ENCODE results near the gene IRF1.
A peak's percentile ranks its signal among the peaks of the same experiment; 100 is the strongest.

IRF1 gene

GRCh38 chr5:132528866-132529634 is 38.5 kb upstream of the IRF1 start:
- no peak overlapping the region for H3K4me3 ChIP-seq (ENCODE audit: low read depth, low read length)
- H4K8ac ChIP-seq (ENCODE audit: low read depth, low read length), result no peak overlapping the region
- no peaks in the 10 kb centered on the region for H3K4me1 ChIP-seq (ENCODE audit: control insufficient read depth in 1 of 2, insufficient read depth in 2 of 2, low read length in 2 of 2)
- no peak overlapping the region for H3K4me2 ChIP-seq (ENCODE audit: low read length)
- no peaks in the 10 kb centered on the region for H3K36me3 ChIP-seq (ENCODE audit: control insufficient read depth in 1 of 2, insufficient read depth in 2 of 2, low read length in 2 of 2)
- no peak for DNase-seq
- H2AFZ ChIP-seq (ENCODE audit: insufficient read depth, low read length, poor library complexity), result no peak overlapping the region
- no peaks in the 10 kb centered on the region for H3K79me1 ChIP-seq (ENCODE audit: low read length)
- H2BK120ac ChIP-seq (ENCODE audit: insufficient read depth, low read length, poor library complexity), result no peak overlapping the region
- no CpG with 5 or more reads among the region's 6 CpGs for WGBS (ENCODE audit: extremely low coverage, insufficient coverage, insufficient read length)
- H4K91ac ChIP-seq (ENCODE audit: low read depth, low read length), result no peak overlapping the region
- no peak overlapping the region for H2AK5ac ChIP-seq (ENCODE audit: low read length)
- no peak overlapping the region for H3K23ac ChIP-seq (ENCODE audit: low read length)
- no peaks in the 10 kb centered on the region for H3K27me3 ChIP-seq (ENCODE audit: insufficient read depth, low read length)
- no peak overlapping the region for H3K14ac ChIP-seq (ENCODE audit: low read length)
- H3K9ac ChIP-seq (ENCODE audit: low read length), result no peak overlapping the region
- H3K27ac ChIP-seq (ENCODE audit: low read depth, low read length), result no peak overlapping the region
- H3K9me3 ChIP-seq (ENCODE audit: insufficient read depth, low read depth, low read length), result no peaks in the 10 kb centered on the region
- no peak overlapping the region for H4K12ac ChIP-seq (ENCODE audit: low read depth, low read length)
- no peaks in the 10 kb centered on the region for H3K79me2 ChIP-seq (ENCODE audit: control insufficient read depth, insufficient read depth, low read length, poor library complexity)
- H2BK12ac ChIP-seq (ENCODE audit: low read length), result no peak overlapping the region
- H3K18ac ChIP-seq (ENCODE audit: low read length), result no peak overlapping the region
- H2BK5ac ChIP-seq (ENCODE audit: low read depth, low read length, poor library complexity), result no peak overlapping the region
- H3K4ac ChIP-seq (ENCODE audit: low read depth, low read length), result no peak overlapping the region

- Histone ChIP-seq H4K12ac (ENCODE audit: low read depth, low read length) (no peak overlapping the region), H4K91ac (ENCODE audit: low read depth, low read length) (no peak overlapping the region), H3K27me3 (ENCODE audit: insufficient read depth, low read length) (no peaks in the 10 kb centered on the region), H2AK5ac (ENCODE audit: low read length) (no peak overlapping the region), H4K8ac (ENCODE audit: low read depth, low read length) (no peak overlapping the region), H3K36me3 (ENCODE audit: control insufficient read depth in 1 of 2, insufficient read depth in 2 of 2, low read length in 2 of 2) (no peaks in the 10 kb centered on the region), H3K18ac (ENCODE audit: low read length) (no peak overlapping the region), H3K79me1 (ENCODE audit: low read length) (no peaks in the 10 kb centered on the region), H3K9me3 (ENCODE audit: insufficient read depth, low read depth, low read length) (no peaks in the 10 kb centered on the region), H3K27ac (ENCODE audit: low read depth, low read length) (no peak overlapping the region), H2BK12ac (ENCODE audit: low read length) (no peak overlapping the region), H2AFZ (ENCODE audit: insufficient read depth, low read length, poor library complexity) (no peak overlapping the region), H3K79me2 (ENCODE audit: control insufficient read depth, insufficient read depth, low read length, poor library complexity) (no peaks in the 10 kb centered on the region), H3K4me2 (ENCODE audit: low read length) (no peak overlapping the region), H3K4me3 (ENCODE audit: low read depth, low read length) (no peak overlapping the region), H3K23ac (ENCODE audit: low read length) (no peak overlapping the region), H3K14ac (ENCODE audit: low read length) (no peak overlapping the region), H3K4ac (ENCODE audit: low read depth, low read length) (no peak overlapping the region), H3K4me1 (ENCODE audit: control insufficient read depth in 1 of 2, insufficient read depth in 2 of 2, low read length in 2 of 2) (no peaks in the 10 kb centered on the region), H2BK5ac (ENCODE audit: low read depth, low read length, poor library complexity) (no peak overlapping the region), H3K9ac (ENCODE audit: low read length) (no peak overlapping the region), H2BK120ac (ENCODE audit: insufficient read depth, low read length, poor library complexity) (no peak overlapping the region)
- WGBS (ENCODE audit: extremely low coverage, insufficient coverage, insufficient read length), result no CpG with 5 or more reads among the region's 2 CpGs
- no peak for DNase-seq
Measured at GRCh38 chr5:132528021-132528420, 37.4 kb upstream of the IRF1 start.

GRCh38 chr5:132526974-132527564 is 36.5 kb upstream of the IRF1 start:
- Histone ChIP-seq H3K23ac (ENCODE audit: low read length) (no peak overlapping the region), H3K18ac (ENCODE audit: low read length) (no peak overlapping the region), H4K91ac (ENCODE audit: low read depth, low read length) (no peak overlapping the region), H2BK12ac (ENCODE audit: low read length) (no peak overlapping the region), H2AK5ac (ENCODE audit: low read length) (no peak overlapping the region), H3K4me2 (ENCODE audit: low read length) (no peak overlapping the region), H4K12ac (ENCODE audit: low read depth, low read length) (no peak overlapping the region), H3K4me1 (ENCODE audit: control insufficient read depth in 1 of 2, insufficient read depth in 2 of 2, low read length in 2 of 2) (no peaks in the 10 kb centered on the region), H4K8ac (ENCODE audit: low read depth, low read length) (no peak overlapping the region), H3K9me3 (ENCODE audit: insufficient read depth, low read depth, low read length) (no peaks in the 10 kb centered on the region), H3K79me2 (ENCODE audit: control insufficient read depth, insufficient read depth, low read length, poor library complexity) (no peaks in the 10 kb centered on the region), H3K27ac (ENCODE audit: low read depth, low read length) (no peak overlapping the region), H3K9ac (ENCODE audit: low read length) (no peak overlapping the region), H3K4ac (ENCODE audit: low read depth, low read length) (no peak overlapping the region), H2BK5ac (ENCODE audit: low read depth, low read length, poor library complexity) (no peak overlapping the region), H3K27me3 (ENCODE audit: insufficient read depth, low read length) (no peaks in the 10 kb centered on the region), H3K79me1 (ENCODE audit: low read length) (no peaks in the 10 kb centered on the region), H3K36me3 (ENCODE audit: control insufficient read depth in 1 of 2, insufficient read depth in 2 of 2, low read length in 2 of 2) (no peaks in the 10 kb centered on the region), H3K14ac (ENCODE audit: low read length) (no peak overlapping the region), H2BK120ac (ENCODE audit: insufficient read depth, low read length, poor library complexity) (no peak overlapping the region), H2AFZ (ENCODE audit: insufficient read depth, low read length, poor library complexity) (no peak overlapping the region), H3K4me3 (ENCODE audit: low read depth, low read length) (no peak overlapping the region)
- DNase-seq, result no peak
- no CpG with 5 or more reads among the region's 8 CpGs for WGBS (ENCODE audit: extremely low coverage, insufficient coverage, insufficient read length)

DNA sequence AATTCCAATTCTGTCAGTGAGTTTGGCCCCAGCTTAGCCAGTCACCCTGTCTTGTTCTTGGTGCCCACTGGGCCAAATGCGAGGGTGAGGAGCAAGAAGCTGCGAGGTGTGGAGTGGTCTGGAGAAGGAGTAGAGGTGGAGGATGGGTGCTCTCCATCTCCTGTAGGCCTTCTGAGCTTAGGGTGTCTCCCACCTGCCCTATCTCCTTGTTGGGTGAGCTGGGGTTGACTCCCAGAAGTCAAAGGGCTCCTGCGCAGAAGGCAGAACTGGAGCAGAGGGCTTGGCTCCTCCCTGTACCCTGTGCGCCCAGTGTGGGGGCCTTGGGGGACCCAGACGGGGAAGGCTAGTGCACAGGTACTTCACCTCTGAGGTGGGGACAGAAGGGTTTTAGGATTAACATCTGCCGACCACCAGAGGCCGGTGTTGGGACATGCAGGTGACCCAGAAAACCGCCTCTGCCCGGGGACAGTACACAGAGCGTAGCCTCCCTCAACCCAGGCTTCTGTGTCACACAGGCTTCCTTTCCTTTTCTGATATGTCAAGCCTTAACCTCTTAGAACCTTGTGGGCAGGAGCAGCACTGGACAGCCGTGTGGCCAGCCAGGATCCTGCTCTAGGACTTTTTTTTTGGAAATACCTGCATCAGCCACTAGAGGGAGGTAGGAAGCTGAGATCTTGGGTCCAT is 35.9 kb upstream of the IRF1 start:
- Histone ChIP-seq H3K18ac (ENCODE audit: low read length) (no peak overlapping the region), H3K14ac (ENCODE audit: low read length) (no peak overlapping the region), H3K27me3 (ENCODE audit: insufficient read depth, low read length) (no peaks in the 10 kb centered on the region), H3K36me3 (ENCODE audit: control insufficient read depth in 1 of 2, insufficient read depth in 2 of 2, low read length in 2 of 2) (no peaks in the 10 kb centered on the region), H2AFZ (ENCODE audit: insufficient read depth, low read length, poor library complexity) (peak overlapping the region; percentile 20), H2BK5ac (ENCODE audit: low read depth, low read length, poor library complexity) (no peak overlapping the region), H4K12ac (ENCODE audit: low read depth, low read length) (no peak overlapping the region), H3K79me2 (ENCODE audit: control insufficient read depth, insufficient read depth, low read length, poor library complexity) (no peaks in the 10 kb centered on the region), H3K9me3 (ENCODE audit: insufficient read depth, low read depth, low read length) (no peaks in the 10 kb centered on the region), H3K4me2 (ENCODE audit: low read length) (peak overlapping the region; percentile 61), H2BK120ac (ENCODE audit: insufficient read depth, low read length, poor library complexity) (no peak overlapping the region), H3K4me3 (ENCODE audit: low read depth, low read length) (no peak overlapping the region), H2AK5ac (ENCODE audit: low read length) (no peak overlapping the region), H3K4me1 (ENCODE audit: control insufficient read depth in 1 of 2, insufficient read depth in 2 of 2, low read length in 2 of 2) (no peaks in the 10 kb centered on the region), H3K79me1 (ENCODE audit: low read length) (no peaks in the 10 kb centered on the region), H3K9ac (ENCODE audit: low read length) (no peak overlapping the region), H4K91ac (ENCODE audit: low read depth, low read length) (no peak overlapping the region), H3K4ac (ENCODE audit: low read depth, low read length) (no peak overlapping the region), H4K8ac (ENCODE audit: low read depth, low read length) (no peak overlapping the region), H2BK12ac (ENCODE audit: low read length) (peak overlapping the region; percentile 20), H3K27ac (ENCODE audit: low read depth, low read length) (no peak overlapping the region), H3K23ac (ENCODE audit: low read length) (no peak overlapping the region)
- no CpG with 5 or more reads among the region's 11 CpGs for WGBS (ENCODE audit: extremely low coverage, insufficient coverage, insufficient read length)
- DNase-seq, result peak; percentile 41 to 89
